ENCODE results near the gene PRRX1.

PRRX1 gene

DNA sequence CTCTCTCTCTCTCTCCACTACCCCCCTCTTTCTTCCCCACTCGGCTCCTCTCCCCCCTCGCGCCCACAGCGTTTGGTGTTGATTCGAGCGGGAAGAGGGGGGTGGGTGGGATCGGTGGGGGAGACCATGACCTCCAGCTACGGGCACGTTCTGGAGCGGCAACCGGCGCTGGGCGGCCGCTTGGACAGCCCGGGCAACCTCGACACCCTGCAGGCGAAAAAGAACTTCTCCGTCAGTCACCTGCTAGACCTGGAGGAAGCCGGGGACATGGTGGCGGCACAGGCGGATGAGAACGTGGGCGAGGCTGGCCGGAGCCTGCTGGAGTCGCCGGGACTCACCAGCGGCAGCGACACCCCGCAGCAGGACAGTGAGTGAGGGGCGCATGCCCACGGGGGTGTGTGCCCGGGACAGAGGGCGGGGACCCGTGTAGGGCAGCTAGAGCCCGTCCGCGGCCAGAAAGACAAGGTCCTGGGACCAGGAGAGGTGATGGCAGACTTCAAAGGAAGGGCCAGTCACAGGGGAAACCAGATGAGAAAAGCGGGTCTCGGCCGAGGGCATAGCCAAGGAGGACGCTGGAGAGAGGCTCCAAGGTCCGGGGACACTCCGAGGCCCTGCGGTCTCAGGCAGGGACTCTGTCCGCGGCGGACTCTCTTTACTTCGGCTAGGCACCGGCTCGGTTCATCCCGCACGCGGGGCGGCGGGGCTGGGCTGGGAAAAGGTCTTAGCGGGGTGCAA is at the start of gene PRRX1:
Gene PRRX1 (plus strand): TSS at position 39 of the 735 bp plus-strand sequence. CDS start 88 bp downstream, at position 127.
- H3K4me3 ChIP-seq (ENCODE audit: low read length), result peak within 1 kb of the TSS; percentile 93
- TF ChIP-seq, protein P1, sequence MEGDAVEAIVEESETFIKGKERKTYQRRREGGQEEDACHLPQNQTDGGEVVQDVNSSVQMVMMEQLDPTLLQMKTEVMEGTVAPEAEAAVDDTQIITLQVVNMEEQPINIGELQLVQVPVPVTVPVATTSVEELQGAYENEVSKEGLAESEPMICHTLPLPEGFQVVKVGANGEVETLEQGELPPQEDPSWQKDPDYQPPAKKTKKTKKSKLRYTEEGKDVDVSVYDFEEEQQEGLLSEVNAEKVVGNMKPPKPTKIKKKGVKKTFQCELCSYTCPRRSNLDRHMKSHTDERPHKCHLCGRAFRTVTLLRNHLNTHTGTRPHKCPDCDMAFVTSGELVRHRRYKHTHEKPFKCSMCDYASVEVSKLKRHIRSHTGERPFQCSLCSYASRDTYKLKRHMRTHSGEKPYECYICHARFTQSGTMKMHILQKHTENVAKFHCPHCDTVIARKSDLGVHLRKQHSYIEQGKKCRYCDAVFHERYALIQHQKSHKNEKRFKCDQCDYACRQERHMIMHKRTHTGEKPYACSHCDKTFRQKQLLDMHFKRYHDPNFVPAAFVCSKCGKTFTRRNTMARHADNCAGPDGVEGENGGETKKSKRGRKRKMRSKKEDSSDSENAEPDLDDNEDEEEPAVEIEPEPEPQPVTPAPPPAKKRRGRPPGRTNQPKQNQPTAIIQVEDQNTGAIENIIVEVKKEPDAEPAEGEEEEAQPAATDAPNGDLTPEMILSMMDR (conservative IDR thresholded peaks at IDR 0.05; ENCODE audit: low read length), result no peak; the same call in 1 of the 2 replicates
- DNase-seq (ENCODE audit: low read depth), result peak; percentile 55

DNA sequence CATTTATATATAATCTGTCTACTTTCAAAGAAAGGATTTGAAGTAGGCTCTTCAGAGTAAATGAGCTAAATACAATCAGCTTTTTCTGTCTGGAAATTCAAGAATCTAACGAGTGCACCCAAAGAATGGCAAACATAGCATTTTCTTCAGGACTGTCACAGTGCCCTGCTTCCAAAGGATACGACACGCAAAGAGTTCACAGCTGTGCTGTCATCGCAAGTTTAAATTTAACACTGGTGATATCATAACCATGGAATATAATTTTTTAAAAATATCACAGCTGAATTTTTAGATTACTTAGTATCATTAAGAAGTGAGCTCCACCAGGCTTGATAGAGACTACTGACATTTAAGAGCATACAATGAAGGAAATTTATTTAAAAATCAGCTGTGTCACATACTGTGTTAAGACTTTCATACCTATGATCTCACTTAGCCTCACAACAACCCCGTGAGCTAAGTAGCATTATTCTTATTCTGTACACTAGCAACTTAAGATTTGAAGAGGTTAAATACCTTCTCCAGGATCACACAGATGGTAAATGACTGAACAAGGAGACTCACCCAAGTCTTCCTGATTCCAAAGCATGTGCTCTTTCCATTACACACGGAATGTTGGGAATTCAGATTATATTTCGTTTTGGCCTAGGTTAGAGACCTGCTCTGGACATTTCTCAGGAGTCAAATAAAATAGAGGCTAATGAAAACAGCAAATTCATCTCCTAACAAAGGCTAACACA is 46.2 kb upstream of the PRRX1 start:
- H3K4me3 ChIP-seq (ENCODE audit: low read length), result no peak overlapping the region
- TF ChIP-seq, protein P1 (conservative IDR thresholded peaks at IDR 0.05; ENCODE audit: low read length), result no peak
- no peak for DNase-seq (ENCODE audit: low read depth)

DNA sequence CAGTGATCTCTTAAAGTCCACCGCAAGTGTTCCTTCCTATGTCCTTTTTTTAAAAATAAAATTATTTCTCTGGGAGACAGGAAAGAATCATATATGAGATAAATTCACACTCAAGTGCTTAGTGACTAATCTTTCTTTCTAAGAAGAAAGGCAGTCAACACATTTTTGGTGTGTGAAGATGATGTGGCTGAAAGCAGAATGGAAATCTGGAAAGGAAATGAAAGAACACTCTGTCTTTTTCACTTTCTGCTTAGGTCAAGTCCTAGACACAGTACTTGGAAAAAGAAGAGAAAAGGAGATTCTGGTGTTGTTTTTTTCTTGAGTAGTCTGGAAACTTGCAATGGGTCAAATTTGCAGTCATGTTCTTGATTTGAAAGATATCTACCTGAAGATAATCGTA is 45.5 kb upstream of the PRRX1 start:
- DNase-seq (ENCODE audit: low read depth), result peak; percentile 15
- no peak overlapping the region for H3K4me3 ChIP-seq (ENCODE audit: low read length)
- TF ChIP-seq, protein P1 (conservative IDR thresholded peaks at IDR 0.05; ENCODE audit: low read length), result no peak

DNA sequence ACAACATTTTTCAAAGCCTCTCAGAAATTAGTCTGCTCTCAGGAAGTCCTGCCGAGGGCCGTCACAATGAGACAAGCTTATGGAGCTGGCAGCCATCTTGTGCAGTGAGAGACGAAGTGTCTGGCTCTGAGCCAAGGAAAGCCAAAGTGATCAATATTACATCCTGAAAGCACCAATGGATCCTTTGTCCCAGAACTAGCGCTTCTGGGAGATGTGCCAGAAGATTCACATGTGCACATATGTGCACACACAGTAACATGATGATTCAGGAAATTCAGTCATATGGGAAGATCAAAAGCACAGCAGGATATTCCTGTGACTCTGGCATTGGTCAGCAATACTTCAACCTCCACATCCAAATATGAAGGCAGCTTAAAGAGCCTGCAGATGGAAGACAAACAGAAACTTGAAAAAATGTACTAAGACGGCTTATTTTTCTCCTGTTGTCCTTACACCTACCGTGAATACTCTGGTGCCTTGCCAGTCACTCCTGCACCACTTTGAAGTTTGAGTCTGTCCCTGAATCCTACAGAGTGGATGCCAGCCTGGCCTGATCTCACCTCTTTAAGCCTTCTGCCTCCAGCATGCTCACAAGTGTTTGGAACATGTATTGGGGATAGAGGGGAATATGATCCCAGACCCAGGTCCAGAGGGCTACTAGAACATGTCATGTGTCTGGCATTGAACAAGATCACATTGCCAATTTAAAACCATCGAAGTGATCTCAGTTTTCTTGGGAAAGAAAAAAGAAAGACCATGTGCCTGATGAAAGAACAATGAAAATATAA is 44.5 kb upstream of the PRRX1 start:
- TF ChIP-seq, protein P1 (conservative IDR thresholded peaks at IDR 0.05; ENCODE audit: low read length), result no peak
- H3K4me3 ChIP-seq (ENCODE audit: low read length), result no peak overlapping the region
- DNase-seq (ENCODE audit: low read depth), result peak; percentile 50

DNA sequence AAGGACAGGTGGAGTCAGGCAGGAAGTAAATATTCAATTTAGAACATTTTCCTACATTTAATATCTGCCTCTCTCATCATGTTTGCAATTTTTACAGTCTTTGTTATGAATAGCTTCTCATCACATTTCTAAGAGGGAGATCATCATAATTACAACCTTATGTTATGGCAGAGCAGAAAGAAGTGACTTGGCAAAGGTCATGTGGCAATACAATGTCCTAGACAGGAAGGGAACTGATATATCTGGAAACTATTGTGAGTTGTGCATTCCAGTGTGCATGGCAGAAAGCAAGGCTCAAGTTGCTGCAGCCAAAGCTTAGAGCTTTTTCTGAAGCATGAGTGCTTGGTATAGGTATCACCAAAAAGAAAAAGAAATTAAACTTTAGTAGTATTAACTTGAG is 43.8 kb upstream of the PRRX1 start:
- H3K4me3 ChIP-seq (ENCODE audit: low read length), result no peak overlapping the region
- TF ChIP-seq, protein P1 (conservative IDR thresholded peaks at IDR 0.05; ENCODE audit: low read length), result no peak
- peak; percentile 89 for DNase-seq (ENCODE audit: low read depth)

DNA sequence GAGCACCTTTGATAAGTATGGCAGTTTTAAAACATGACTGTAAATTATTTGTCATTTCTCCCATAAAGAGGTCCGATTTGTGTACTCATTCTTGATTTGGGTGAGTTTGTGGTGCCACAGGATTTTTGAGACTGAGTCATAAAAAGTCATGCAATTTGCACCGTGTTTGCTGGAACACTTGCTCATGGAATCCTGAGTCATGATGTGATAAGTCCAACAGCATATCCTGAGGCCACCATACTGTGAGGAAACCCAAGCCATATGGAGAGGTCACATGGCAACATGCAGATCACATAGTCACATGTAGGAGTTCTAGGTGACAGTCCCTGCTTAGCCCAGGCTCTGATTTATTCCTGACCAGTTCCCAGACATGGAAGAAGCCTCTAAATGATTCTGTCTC is 40.8 kb upstream of the PRRX1 start:
- TF ChIP-seq, protein P1 (conservative IDR thresholded peaks at IDR 0.05; ENCODE audit: low read length), result no peak
- H3K4me3 ChIP-seq (ENCODE audit: low read length), result no peak overlapping the region
- DNase-seq (ENCODE audit: low read depth), result peak; percentile 89
